GM18873 (cell line): Measurements from ENCODE around the gene GFER.
"Not testable (repeated sequence)": the region's sequence is repeated elsewhere in the genome, so short reads cannot be mapped to it uniquely, and the experiment has no call there.

Experiments
- ATAC-seq: cut with Tn5 transposase; IDR thresholded peaks from one replicate; pipeline ENCODE4 v1.9.1; 2021; ENCODE audit warnings: mild to moderate bottlenecking, moderate library complexity, moderate number of reproducible peaks; ENCODE audit not compliant: unreplicated experiment, low FRiP score

The GFER gene

GRCh38 chr16:1983544-1984346 lies at the start of gene GFER:
GFER (plus strand) TSS chr16:1984193; CDS start chr16:1984219, 26 bp downstream.
- ATAC-seq, result peak; percentile 53

DNA sequence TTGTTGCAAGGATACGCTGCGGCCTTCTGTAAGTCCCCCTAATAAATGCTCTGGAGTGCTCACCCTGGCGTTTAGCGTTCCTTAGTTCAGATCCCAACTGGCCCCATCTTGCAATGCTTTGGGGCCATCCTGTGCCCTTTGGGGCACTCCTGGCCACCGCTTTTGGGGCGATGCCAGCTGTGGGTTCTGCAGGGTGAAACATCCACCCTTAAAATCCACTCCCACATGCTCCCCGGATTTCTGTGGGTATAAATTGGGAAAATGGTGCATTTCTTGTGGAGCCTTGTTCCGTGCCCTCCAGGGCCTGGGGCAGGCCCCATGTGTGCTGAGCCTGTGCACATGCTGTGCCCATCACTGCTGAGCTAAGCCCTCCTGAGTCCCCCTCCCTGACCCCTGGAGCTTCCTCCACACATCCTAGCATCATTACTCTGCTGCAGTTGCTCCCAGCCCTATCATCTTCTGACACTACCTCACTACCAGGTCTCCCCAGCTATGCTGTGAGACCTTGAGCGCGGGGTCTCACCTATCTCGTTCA lies 47.0 kb upstream of the GFER start:
- no peak for ATAC-seq

DNA sequence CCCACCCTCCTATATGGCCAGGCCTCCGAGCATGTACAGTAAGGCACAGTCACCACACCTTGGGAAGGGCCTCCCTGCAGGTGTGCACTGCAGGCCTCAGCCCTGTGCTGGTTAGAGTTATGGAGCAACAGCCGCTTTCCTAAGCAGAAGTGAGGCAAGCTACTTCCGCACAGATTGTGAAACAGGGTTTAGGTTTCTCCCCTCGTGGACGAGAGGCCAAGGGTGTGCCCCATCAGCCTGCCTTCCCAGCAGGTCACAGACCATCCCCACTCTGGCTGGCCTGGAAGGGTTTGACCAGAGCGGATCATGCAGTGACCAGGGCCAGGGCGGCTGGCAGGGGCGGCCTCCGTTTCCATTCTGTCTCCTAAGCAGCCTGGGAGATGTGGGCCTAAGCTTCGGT lies 45.7 kb upstream of the GFER start:
- no peak for ATAC-seq

- no peak for ATAC-seq
Measured at GRCh38 chr16:1938910-1939309, 45.1 kb upstream of the GFER start.

DNA sequence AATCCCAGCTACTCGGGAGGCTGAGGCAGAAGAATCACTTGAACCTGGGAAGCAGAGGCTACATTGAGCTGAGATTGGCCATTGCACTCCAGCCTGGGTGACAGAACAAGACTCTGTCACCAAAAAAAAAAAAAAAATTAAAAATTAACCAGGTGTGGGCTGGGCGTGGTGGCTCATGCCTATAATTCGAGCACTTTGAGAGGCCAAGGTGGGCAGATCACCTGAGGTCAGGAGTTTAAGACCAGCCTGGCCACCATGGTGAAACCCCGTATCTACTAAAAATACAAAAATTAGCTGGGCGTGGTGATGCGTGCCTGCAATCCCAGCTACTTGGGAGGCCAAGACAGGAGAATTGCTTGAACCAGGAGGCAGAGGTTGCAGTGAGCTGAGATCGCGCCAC lies 44.2 kb upstream of the GFER start:
- not testable (repeated sequence) for ATAC-seq

GRCh38 chr16:1940273-1941161 lies 43.5 kb upstream of the GFER start:
- ATAC-seq, result no peak

GRCh38 chr16:1941162-1942046 lies 42.6 kb upstream of the GFER start:
- ATAC-seq, result no peak

DNA sequence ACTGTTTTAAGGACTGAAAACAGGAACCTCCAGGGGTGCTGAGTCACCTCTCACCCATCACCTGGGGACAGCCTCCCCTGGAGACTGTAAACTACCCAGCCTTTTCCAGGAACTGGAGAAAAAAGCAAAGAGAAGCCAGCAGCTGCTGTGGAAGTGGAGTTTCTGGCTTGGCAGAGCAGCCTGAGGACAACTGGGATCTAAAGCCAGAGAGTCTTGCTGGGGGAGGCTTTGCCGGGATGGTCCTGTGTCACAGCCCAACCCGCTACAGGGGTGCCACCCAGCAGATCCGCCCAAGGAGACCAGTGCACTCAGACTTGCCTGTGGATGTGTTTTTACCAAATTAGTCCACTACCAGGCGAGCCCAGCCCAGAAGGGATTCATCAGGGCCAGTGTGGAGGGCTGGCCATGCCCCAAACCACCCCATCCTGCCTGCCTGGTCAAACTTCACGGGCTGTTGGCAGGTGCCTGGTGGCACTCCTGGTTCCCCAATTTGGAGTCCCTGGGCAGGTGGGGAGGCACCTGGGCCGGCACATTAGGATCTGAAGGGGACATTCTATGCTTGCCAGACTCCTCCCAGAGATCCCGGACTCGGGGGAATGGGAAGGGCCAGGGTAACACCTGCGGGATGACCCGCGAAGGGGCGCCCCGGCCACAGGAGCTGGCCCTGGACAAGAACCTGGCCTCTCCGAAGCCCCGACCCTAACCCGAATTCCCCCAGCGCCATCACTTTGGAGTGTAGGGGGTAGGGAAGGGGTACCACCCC lies 41.8 kb upstream of the GFER start:
- no peak for ATAC-seq

DNA sequence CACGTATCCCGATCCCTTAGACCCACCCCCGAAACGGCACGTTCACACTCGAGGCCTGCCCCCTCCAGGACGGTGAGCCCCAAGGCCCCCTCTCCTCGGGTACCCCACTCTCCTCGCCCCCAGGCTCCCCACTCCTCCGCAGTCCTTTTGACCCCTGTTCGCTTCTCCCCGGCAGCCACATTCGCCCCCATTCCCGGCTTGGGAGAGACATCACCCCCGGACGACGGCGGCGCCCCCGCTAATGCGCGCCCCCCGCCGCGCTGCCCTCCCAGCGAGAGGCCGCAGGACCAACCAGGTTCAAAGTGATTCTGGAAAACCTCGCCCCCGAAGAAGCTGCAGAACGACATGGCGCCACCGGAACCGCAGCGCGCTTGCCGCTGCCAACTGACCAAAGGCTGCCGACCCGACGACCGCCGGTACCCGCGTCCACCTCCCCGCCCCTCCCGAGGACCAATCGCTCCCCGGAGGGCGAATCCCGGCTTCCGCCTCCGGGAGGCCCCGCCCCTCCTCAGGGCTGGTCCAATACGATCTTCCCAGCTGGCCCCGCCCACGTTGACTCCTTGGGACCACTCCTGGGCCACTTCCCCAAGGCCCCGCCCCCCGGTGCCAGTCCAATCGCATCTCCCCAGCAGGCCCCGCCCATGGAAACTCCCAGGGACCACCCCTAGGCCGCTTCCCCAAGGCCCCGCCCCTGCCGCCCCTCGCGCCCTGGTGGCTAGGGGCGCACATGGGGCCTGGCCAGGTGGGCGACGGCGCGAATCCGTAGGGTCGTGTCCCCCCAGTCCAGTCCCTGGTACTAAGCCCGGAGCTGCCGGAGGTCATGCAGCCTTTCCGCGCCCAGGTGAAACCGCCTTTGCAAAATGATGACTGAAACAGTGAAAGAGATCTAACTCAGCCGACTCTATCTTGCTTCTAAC lies 40.9 kb upstream of the GFER start, which contains the start of gene MSRB1:
MSRB1 (minus strand) TSS at position 390 of the 917 bp plus-strand sequence; CDS start at position 347, 43 bp downstream.
- peak; percentile 82 for ATAC-seq

DNA sequence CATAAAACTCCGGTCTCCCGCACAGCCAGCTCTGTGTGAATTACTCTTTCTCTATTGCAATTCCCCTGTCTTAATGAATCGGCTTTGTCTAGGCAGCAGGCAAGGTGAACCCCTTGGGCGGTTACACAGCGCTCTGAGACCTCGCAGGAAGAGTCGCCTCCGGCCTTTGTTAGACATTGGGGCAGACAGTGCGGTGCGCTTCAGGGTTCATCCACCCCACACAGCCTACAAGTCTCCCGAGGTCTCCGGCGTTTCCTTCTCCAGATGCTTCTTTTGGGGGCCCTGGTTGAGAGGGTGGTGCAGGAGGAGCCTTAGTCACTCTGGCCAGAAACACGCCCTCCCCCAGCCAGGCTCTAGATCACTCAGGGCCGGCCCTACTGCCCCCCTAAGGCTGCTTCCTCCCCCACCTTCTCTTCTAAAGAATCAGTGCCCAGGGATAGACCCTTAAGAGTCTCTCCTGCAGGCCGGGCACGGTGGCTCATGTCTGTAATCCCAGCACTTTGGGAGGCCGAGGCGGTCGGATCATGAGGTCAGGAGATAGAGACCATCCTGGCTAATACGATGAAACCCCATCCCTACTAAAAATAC lies 39.3 kb upstream of the GFER start:
- no peak for ATAC-seq

- ATAC-seq, result no peak
Measured at GRCh38 chr16:1945559-1946391, 38.2 kb upstream of the GFER start.

DNA sequence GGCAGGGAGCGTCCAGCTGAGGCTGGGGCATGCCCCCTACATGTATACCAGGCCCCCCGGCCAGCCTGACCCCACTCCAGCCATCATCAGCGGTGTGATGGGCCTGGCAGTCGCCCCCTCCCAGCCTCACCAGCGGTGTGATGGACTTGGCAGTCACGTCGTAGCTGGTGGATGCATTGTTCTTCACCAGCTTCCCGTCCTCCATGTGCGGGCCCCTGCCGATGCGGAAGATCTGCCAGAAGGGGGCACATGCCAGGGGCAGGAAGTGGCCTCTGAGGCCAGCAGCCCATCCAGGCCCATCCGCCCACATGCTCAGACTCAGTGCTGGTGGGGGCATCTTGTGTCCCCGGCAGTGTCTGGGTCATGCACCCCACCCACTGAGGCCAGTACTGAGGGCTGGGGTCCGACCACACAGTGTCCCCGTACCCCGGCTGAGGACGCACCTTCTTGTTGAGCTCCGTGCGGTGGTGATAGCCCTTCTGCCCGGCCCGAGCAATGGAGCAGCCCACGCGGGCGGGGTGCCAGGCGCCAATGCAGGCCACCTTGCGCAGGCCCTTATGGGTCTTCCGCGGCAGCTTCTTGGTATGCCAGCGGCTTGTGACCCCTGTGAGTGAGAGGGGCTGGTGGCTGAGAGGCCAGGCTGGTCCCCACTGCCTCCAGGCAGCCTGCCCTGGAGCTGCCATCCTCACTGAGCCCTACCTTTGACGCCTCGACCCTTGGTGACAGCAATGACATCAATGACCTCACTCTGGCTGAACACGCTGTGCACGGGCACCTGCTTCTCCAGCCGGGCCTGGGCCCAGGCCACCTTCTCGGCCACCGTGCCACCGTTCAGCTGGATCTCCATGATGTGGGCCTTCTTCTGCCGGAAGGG lies 37.3 kb upstream of the GFER start:
- ATAC-seq, result no peak

- no peak for ATAC-seq
Measured at GRCh38 chr16:1947369-1947670, 36.7 kb upstream of the GFER start.

DNA sequence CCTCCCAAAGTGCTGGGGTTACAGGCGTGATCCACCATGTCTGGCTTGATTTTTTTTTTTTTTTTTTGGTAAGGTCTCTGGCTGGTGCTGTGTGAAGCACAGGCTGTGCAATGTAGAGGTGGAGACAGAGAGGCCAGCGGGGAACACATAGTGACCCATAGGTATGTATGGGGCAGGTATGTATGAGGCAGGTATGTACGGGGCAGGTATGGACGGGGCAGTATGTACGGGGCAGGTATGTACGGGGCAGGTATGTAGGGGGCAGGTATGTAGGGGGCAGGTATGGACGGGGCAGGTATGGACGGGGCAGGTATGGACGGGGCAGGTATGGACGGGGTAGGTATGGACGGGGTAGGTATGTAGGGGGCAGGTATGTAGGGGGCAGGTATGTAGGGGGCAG lies 34.5 kb upstream of the GFER start:
- no peak for ATAC-seq

DNA sequence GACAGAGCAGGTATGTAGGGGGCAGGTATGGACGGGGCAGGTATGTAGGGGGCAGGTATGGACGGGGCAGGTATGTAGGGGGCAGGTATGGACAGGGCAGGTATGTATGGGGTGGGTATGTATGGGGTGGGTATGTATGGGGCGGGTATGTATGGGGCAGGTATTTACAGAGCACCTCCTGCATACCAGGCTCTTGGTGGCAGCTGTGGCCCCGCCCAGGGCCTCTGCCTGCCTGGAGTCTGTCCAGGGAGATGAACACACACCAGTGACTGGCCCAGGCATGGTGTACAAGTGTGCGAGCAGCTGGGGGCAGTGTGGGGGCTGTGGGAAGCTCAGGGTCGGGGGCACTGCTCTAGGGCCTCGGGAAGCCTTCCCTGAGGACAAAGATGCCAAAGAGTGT lies 33.9 kb upstream of the GFER start:
- ATAC-seq, result no peak

GRCh38 chr16:1950559-1950958 lies 33.4 kb upstream of the GFER start:
- ATAC-seq, result no peak
